Caco-2 (cell line): ENCODE data around the gene TMOD1. TPM values are rescaled to one million over a fixed set of nuclear protein-coding genes. Genes with fewer than 3 reads are reported as not detected.

Experiments used
- BruUV-seq: library from RNA; stranded (reverse); fragments of 400-500 nt; replicated peaks from 2 replicates; lab custom pipeline; 2021; lab: Mats Ljungman, UMichigan
- CTCF ChIA-PET: fragments of 300-600 bp; sonication (Branson Sonifier 250); formaldehyde crosslinking; loops from one replicate; lab custom pipeline; 2022; ENCODE audit warnings: antibody characterized with exemption; lab: Charles Lee
- POLR2A ChIA-PET: fragments of 300-600 bp; sonication (Branson Sonifier 250); formaldehyde crosslinking; loops from one replicate; lab custom pipeline; 2022; ENCODE audit warnings: antibody characterized with exemption; lab: Charles Lee
- DNase-seq, 2 experiments: peaks; one replicate each; pipeline versions ENCODE4 v3.0.0 to v3.0.0-alpha.2; 2020 to 2022
- H3K27me3 ChIP-seq: replicated peaks from 2 replicates; pipeline ENCODE4 v1.6.0; 2011; ENCODE audit warnings: low read length; ENCODE audit not compliant: control insufficient read depth, insufficient read depth
- H3K36me3 ChIP-seq: 2 replicates; pipeline ENCODE4 v1.5.1; 2011; ENCODE audit warnings: low read length; ENCODE audit not compliant: control insufficient read depth, insufficient read depth
- H3K4me1 ChIP-seq: fragments of 250-450 bp; sonication (Bioruptor Pico); 2 replicates; pipeline ENCODE4 v1.5.1; 2020; ENCODE audit warnings: mild to moderate bottlenecking
- H3K4me3 ChIP-seq: 2 replicates; pipeline ENCODE4 v1.5.1; 2011; ENCODE audit warnings: low read depth, mild to moderate bottlenecking, control low read depth, low read length
- H3K9me3 ChIP-seq: fragments of 250-450 bp; sonication (Bioruptor Pico); 2 replicates; pipeline ENCODE4 v1.5.1; 2020; ENCODE audit warnings: mild to moderate bottlenecking, moderate library complexity
- H3K27ac Mint-ChIP-seq: one replicate; pipeline ENCODE4 v1.8.0; 2022; ENCODE audit warnings: mixed read lengths; ENCODE audit not compliant: unreplicated experiment
- H3K27me3 Mint-ChIP-seq: one replicate; pipeline ENCODE4 v1.8.0; 2022; ENCODE audit warnings: mixed read lengths; ENCODE audit not compliant: insufficient read depth, unreplicated experiment
- H3K36me3 Mint-ChIP-seq: one replicate; pipeline ENCODE4 v1.8.0; 2022; ENCODE audit warnings: mild to moderate bottlenecking, mixed read lengths; ENCODE audit not compliant: insufficient read depth, unreplicated experiment
- H3K4me1 Mint-ChIP-seq: one replicate; pipeline ENCODE4 v1.8.0; 2022; ENCODE audit warnings: low read depth, mixed read lengths; ENCODE audit not compliant: unreplicated experiment
- H3K4me3 Mint-ChIP-seq: one replicate; pipeline ENCODE4 v1.8.0; 2022; ENCODE audit warnings: mild to moderate bottlenecking, moderate library complexity, mixed read lengths; ENCODE audit not compliant: unreplicated experiment
- H3K9me3 Mint-ChIP-seq: one replicate; pipeline ENCODE4 v1.8.0; 2022; ENCODE audit warnings: mixed read lengths; ENCODE audit not compliant: unreplicated experiment
- CTCF ChIP-seq, 2 experiments: fragments of 200-600 bp in 1 of 2; IDR thresholded peaks; 1 replicate in 1 of 2; 2 replicates in 1 of 2; pipeline versions ENCODE4 v1.5.1 to v1.8.0; 2011 to 2022; ENCODE audit warnings: antibody characterized with exemption in 1 of 2, control low read depth in 1 of 2, inconsistent platforms in 1 of 2, low read depth in 1 of 2, low read length in 1 of 2, mild to moderate bottlenecking in 1 of 2, moderate library complexity in 1 of 2; ENCODE audit not compliant: insufficient read depth in 1 of 2, severe bottlenecking in 1 of 2, unreplicated experiment in 1 of 2
- intact Hi-C: fragments of 100-400 bp; cut with micrococcal nuclease; formaldehyde crosslinking; loops from one replicate; pipeline ENCODE4 v1.10.0; 2022; ENCODE audit not compliant: unreplicated experiment
- total RNA-seq: library from RNA; stranded (reverse); gene quantifications from 2 replicates; pipeline ENCODE4 v1.2.3, GENCODE V29; 2022

The TMOD1 gene
- total RNA-seq, 1 experiment from 2014 or later, result 1.1 TPM

DNA sequence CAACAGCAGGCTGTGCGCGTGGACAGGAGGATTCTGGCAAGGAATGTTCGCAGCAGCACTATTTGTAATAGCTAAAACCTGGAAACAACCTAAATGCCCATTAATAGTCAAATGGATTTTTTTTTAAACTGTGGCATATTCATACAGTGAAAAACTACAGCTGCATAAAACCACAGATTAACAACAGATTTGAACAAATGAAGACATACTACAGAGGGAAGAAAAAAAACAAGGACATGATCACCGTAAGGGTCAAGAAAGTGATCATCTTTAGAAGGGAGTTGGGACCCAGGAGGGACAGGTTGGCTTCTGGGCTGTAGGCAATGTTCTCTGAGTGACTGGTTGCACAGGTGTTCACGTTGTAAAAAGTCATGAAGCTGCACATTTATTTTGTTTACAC lies 1.2 kb upstream of the TMOD1 start:
- peak overlapping the region; percentile 48 for H3K4me3 Mint-ChIP-seq
- no peak for DNase-seq
- peaks cover 2% of the 10 kb centered on the region; the same call in 1 of the 2 replicates for H3K36me3 ChIP-seq
- CTCF ChIA-PET, result interaction anchor here (1.9 to 3.5 kb wide), 2 partner anchors 98 to 644 kb away, joined by 11 to 29 read pairs; no protein-coding TSS in a partner anchor
- H3K4me3 ChIP-seq, result no peak overlapping the region
- no peak for TF ChIP-seq CTCF (IDR thresholded peaks at IDR 0.05; ENCODE audit: insufficient read depth in 1 of 2, low read depth in 1 of 2, low read length in 1 of 2, severe bottlenecking in 1 of 2, unreplicated experiment in 1 of 2)
- intact Hi-C loops, result loop anchor here (5.0 to 10.0 kb wide), 2 partner anchors 88 to 95 kb away; partner anchors contain the start of gene TDRD7
- no peaks in the 10 kb centered on the region for H3K9me3 Mint-ChIP-seq
- no peaks in the 10 kb centered on the region for H3K9me3 ChIP-seq
- peaks cover 19% of the 10 kb centered on the region for H3K27me3 Mint-ChIP-seq
- no TSS peak for BruUV-seq
- H3K27ac Mint-ChIP-seq, result no peak overlapping the region
- H3K4me1 ChIP-seq, result no peaks in the 10 kb centered on the region; the same call in 1 of the 2 replicates
- H3K27me3 ChIP-seq, result peaks cover 3% of the 10 kb centered on the region; the same call in 1 of the 2 replicates
- H3K36me3 Mint-ChIP-seq, result peaks cover 13% of the 10 kb centered on the region
- POLR2A ChIA-PET, result interaction anchor here (0.5 kb wide), 1 partner anchor 20 kb away, joined by 4 read pairs; no protein-coding TSS in a partner anchor
- no peaks in the 10 kb centered on the region for H3K4me1 Mint-ChIP-seq

DNA sequence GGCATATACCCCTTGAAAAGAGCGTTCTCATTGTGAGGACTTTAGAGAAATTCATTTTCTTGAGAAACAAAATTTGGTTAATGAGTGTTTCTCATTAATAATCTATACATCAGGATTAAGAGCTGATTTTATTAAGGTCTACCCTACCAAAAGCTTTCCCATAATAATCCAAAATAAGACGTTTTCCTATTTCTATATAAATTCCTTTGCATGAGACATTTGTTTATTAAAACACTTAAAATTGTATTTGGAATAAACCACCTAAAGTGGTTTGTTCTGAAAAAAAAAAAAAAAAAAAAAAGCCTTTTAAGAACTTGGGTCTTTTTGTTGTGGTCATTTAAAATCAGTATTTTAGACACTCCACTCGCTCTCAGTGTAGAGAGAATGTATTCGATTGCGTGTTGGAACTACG lies 695 bp upstream of the TMOD1 start:
- peaks cover 3% of the 10 kb centered on the region; the same call in 1 of the 2 replicates for H3K27me3 ChIP-seq
- POLR2A ChIA-PET, result no interaction called here
- H3K27me3 Mint-ChIP-seq, result peaks cover 19% of the 10 kb centered on the region
- no peaks in the 10 kb centered on the region for H3K9me3 ChIP-seq
- no peak for TF ChIP-seq CTCF (IDR thresholded peaks at IDR 0.05; ENCODE audit: insufficient read depth in 1 of 2, low read depth in 1 of 2, low read length in 1 of 2, severe bottlenecking in 1 of 2, unreplicated experiment in 1 of 2)
- H3K27ac Mint-ChIP-seq, result no peak overlapping the region
- H3K4me1 Mint-ChIP-seq, result no peaks in the 10 kb centered on the region
- peak overlapping the region; percentile 73 for H3K4me3 Mint-ChIP-seq
- peaks cover 13% of the 10 kb centered on the region for H3K36me3 Mint-ChIP-seq
- intact Hi-C loops, result loop anchor here (5.0 to 10.0 kb wide), 2 partner anchors 88 to 94 kb away; partner anchors contain the start of gene TDRD7
- H3K36me3 ChIP-seq, result peaks cover 2% of the 10 kb centered on the region; the same call in 1 of the 2 replicates
- H3K4me3 ChIP-seq, result peak overlapping the region; percentile 41
- no peaks in the 10 kb centered on the region; the same call in 1 of the 2 replicates for H3K4me1 ChIP-seq
- BruUV-seq, result no TSS peak
- CTCF ChIA-PET, result interaction anchor here (0.7 to 3.5 kb wide), 7 partner anchors 10 to 644 kb away, joined by 3 to 29 read pairs (median 4); partner anchors contain the start of genes NCBP1 and TSTD2
- no peaks in the 10 kb centered on the region for H3K9me3 Mint-ChIP-seq
- DNase-seq, result no peak

GRCh38 chr9:97501972-97502221 lies 431 bp downstream of the TMOD1 start:
- ChIA-PET POLR2A (interaction anchor here (0.6 to 1.3 kb wide), 3 partner anchors 122 to 360 kb away, joined by 3 to 11 read pairs (median 4); partner anchors contain the start of genes NCBP1 and TSTD2), CTCF (interaction anchor here (0.6 to 3.5 kb wide), 10 partner anchors 8 to 652 kb away, joined by 3 to 29 read pairs (median 4); partner anchors contain the start of gene ZNF782)
- Mint-ChIP-seq H3K4me3 (peak overlapping the region; percentile 73), H3K36me3 (peaks cover 5% of the 10 kb centered on the region), H3K27ac (no peak overlapping the region), H3K4me1 (no peaks in the 10 kb centered on the region), H3K9me3 (no peaks in the 10 kb centered on the region), H3K27me3 (peaks cover 19% of the 10 kb centered on the region)
- H3K27me3 ChIP-seq, result peaks cover 5% of the 10 kb centered on the region; the same call in 1 of the 2 replicates
- DNase-seq, result no peak
- peaks cover 1% of the 10 kb centered on the region; the same call in 1 of the 2 replicates for H3K36me3 ChIP-seq
- no peaks in the 10 kb centered on the region for H3K9me3 ChIP-seq
- no peak for TF ChIP-seq CTCF (IDR thresholded peaks at IDR 0.05; ENCODE audit: insufficient read depth in 1 of 2, low read depth in 1 of 2, low read length in 1 of 2, severe bottlenecking in 1 of 2, unreplicated experiment in 1 of 2)
- BruUV-seq, result no TSS peak
- H3K4me3 ChIP-seq, result peak overlapping the region; percentile 61
- intact Hi-C loops, result loop anchor here (5.0 to 10.0 kb wide), 2 partner anchors 90 to 93 kb away; partner anchors contain the start of gene TDRD7
- H3K4me1 ChIP-seq, result no peaks in the 10 kb centered on the region; the same call in 1 of the 2 replicates
